H9 (cell line): Measurements from ENCODE around the gene WDPCP. TPM values are rescaled to one million over a fixed set of nuclear protein-coding genes. Genes with fewer than 3 reads are reported as not detected.
"Not testable (repeated sequence)": the region's sequence is repeated elsewhere in the genome, so short reads cannot be mapped to it uniquely, and the experiment has no call there.

Source experiments
- DNase-seq: peaks from one replicate; pipeline ENCODE4 v3.0.0-alpha.2; 2017
- H2AFZ ChIP-seq: one replicate; pipeline ENCODE4 v1.6.1; 2013; ENCODE audit warnings: mild to moderate bottlenecking, low read length, control low read depth, moderate library complexity
- H2AK5ac ChIP-seq: 2 replicates; pipeline ENCODE4 v1.6.1; 2013; ENCODE audit warnings: low read length, control low read depth, mixed read lengths; ENCODE audit not compliant: insufficient read length
- H2BK120ac ChIP-seq: one replicate; pipeline ENCODE4 v1.6.1; 2013; ENCODE audit warnings: low read depth, mild to moderate bottlenecking, low read length, control low read depth, inconsistent platforms; ENCODE audit not compliant: poor library complexity, severe bottlenecking
- H2BK12ac ChIP-seq: 2 replicates; pipeline ENCODE4 v1.6.1; 2013; ENCODE audit warnings: low read length, control low read depth, mixed read lengths, low read depth; ENCODE audit not compliant: insufficient read length
- H2BK15ac ChIP-seq: 2 replicates; pipeline ENCODE4 v1.6.1; 2013; ENCODE audit warnings: low read depth, low read length, control low read depth
- H2BK20ac ChIP-seq: one replicate; pipeline ENCODE4 v1.6.1; 2013; ENCODE audit warnings: low read depth, mild to moderate bottlenecking, low read length, control low read depth, inconsistent platforms; ENCODE audit not compliant: poor library complexity, severe bottlenecking
- H2BK5ac ChIP-seq: 2 replicates; pipeline ENCODE4 v1.6.1; 2013; ENCODE audit warnings: low read length, control low read depth, mixed read lengths; ENCODE audit not compliant: insufficient read length
- H3K14ac ChIP-seq: 2 replicates; pipeline ENCODE4 v1.6.1; 2013; ENCODE audit warnings: low read length, control low read depth; ENCODE audit not compliant: insufficient read depth
- H3K18ac ChIP-seq: 2 replicates; pipeline ENCODE4 v1.6.1; 2013; ENCODE audit warnings: low read depth, mild to moderate bottlenecking, mixed read lengths, low read length, control low read depth; ENCODE audit not compliant: insufficient read length
- H3K23ac ChIP-seq: 2 replicates; pipeline ENCODE4 v1.6.1; 2013; ENCODE audit warnings: low read length, control low read depth, mixed read lengths, low read depth; ENCODE audit not compliant: insufficient read length
- H3K23me2 ChIP-seq: 2 replicates; pipeline ENCODE4 v1.6.1; 2013; ENCODE audit warnings: low read depth, mild to moderate bottlenecking, mixed read lengths, low read length, control low read depth; ENCODE audit not compliant: insufficient read length, poor library complexity, severe bottlenecking
- H3K27ac ChIP-seq: 2 replicates; pipeline ENCODE4 v1.5.1; 2013; ENCODE audit warnings: low read length, control low read depth, mixed read lengths, low read depth; ENCODE audit not compliant: insufficient read length
- H3K27me3 ChIP-seq: 2 replicates; pipeline ENCODE4 v1.6.1; 2013; ENCODE audit warnings: low read length, control low read depth, inconsistent platforms; ENCODE audit not compliant: insufficient read depth
- H3K4ac ChIP-seq: 2 replicates; pipeline ENCODE4 v1.6.1; 2013; ENCODE audit warnings: low read depth, mild to moderate bottlenecking, control low read depth, inconsistent platforms, low read length, moderate library complexity
- H3K4me1 ChIP-seq: 2 replicates; pipeline ENCODE4 v1.6.1; 2013; ENCODE audit warnings: low read length, control low read depth, inconsistent platforms; ENCODE audit not compliant: insufficient read depth
- H3K4me2 ChIP-seq: 2 replicates; pipeline ENCODE4 v1.6.1; 2013; ENCODE audit warnings: low read length, control low read depth, mixed read lengths; ENCODE audit not compliant: insufficient read length, insufficient read depth
- H3K56ac ChIP-seq: 2 replicates; pipeline ENCODE4 v1.6.1; 2013; ENCODE audit warnings: low read depth, mild to moderate bottlenecking, mixed read lengths, low read length, control low read depth; ENCODE audit not compliant: insufficient read length
- H3K79me1 ChIP-seq: 2 replicates; pipeline ENCODE4 v1.6.1; 2013; ENCODE audit warnings: low read depth, mild to moderate bottlenecking, moderate library complexity, low read length, control low read depth, inconsistent platforms; ENCODE audit not compliant: insufficient read depth, poor library complexity, severe bottlenecking
- H3K79me2 ChIP-seq: 2 replicates; pipeline ENCODE4 v1.6.1; 2013; ENCODE audit warnings: low read length, control low read depth, inconsistent platforms; ENCODE audit not compliant: insufficient read depth
- H3K9ac ChIP-seq: 2 replicates; pipeline ENCODE4 v1.6.1; 2013; ENCODE audit warnings: low read length, control low read depth, mixed read lengths; ENCODE audit not compliant: insufficient read length; ENCODE audit errors: extremely low read depth
- H3K9me3 ChIP-seq: one replicate; pipeline ENCODE4 v1.6.1; 2013; ENCODE audit warnings: low read depth, low read length, inconsistent platforms; ENCODE audit not compliant: control insufficient read depth
- H3T11ph ChIP-seq: one replicate; pipeline ENCODE4 v1.6.1; 2013; ENCODE audit warnings: mild to moderate bottlenecking, low read length, control low read depth, inconsistent platforms
- H4K20me1 ChIP-seq: one replicate; pipeline ENCODE4 v1.6.1; 2013; ENCODE audit not compliant: control insufficient read depth, insufficient read length, insufficient read depth
- H4K5ac ChIP-seq: 2 replicates; pipeline ENCODE4 v1.6.1; 2013; ENCODE audit warnings: low read depth, mild to moderate bottlenecking, mixed read lengths, low read length, control low read depth; ENCODE audit not compliant: insufficient read length
- H4K8ac ChIP-seq: replicated peaks from 2 replicates; pipeline ENCODE4 v1.6.1; 2013; ENCODE audit warnings: low read length, control low read depth, mixed read lengths, low read depth; ENCODE audit not compliant: insufficient read length
- H4K91ac ChIP-seq: 2 replicates; pipeline ENCODE4 v1.6.1; 2013; ENCODE audit warnings: low read depth, mild to moderate bottlenecking, moderate library complexity, mixed read lengths, low read length, control low read depth; ENCODE audit not compliant: insufficient read length
- H3K27ac Mint-ChIP-seq, 3 experiments: 2 replicates in 2 of 3; 3 replicates in 1 of 3; pipeline ENCODE4 v1.8.0; 2020 to 2021; ENCODE audit warnings: mixed read lengths in 3 of 3, mild to moderate bottlenecking in 1 of 3, moderate library complexity in 1 of 3
- H3K27me3 Mint-ChIP-seq: 2 replicates; pipeline ENCODE4 v1.8.0; 2021; ENCODE audit warnings: low read depth, mild to moderate bottlenecking, moderate library complexity, mixed read lengths
- H3K36me3 Mint-ChIP-seq, 3 experiments: 2 replicates in 2 of 3; 3 replicates in 1 of 3; pipeline ENCODE4 v1.8.0; 2020 to 2021; ENCODE audit warnings: low read depth in 3 of 3, mixed read lengths in 3 of 3; ENCODE audit not compliant: insufficient read depth in 1 of 3
- H3K4me1 Mint-ChIP-seq, 2 experiments: 2 replicates each; pipeline ENCODE4 v1.8.0; 2020; ENCODE audit warnings: mixed read lengths in 2 of 2
- H3K4me3 Mint-ChIP-seq, 2 experiments: 2 replicates in 1 of 2; 3 replicates in 1 of 2; pipeline ENCODE4 v1.8.0; 2020 to 2021; ENCODE audit warnings: mild to moderate bottlenecking in 2 of 2, mixed read lengths in 2 of 2, moderate library complexity in 1 of 2
- H3K9me3 Mint-ChIP-seq, 2 experiments: 2 replicates in 1 of 2; 3 replicates in 1 of 2; pipeline ENCODE4 v1.8.0; 2020; ENCODE audit warnings: mild to moderate bottlenecking in 2 of 2, mixed read lengths in 2 of 2, moderate library complexity in 1 of 2
- CTCF ChIP-seq: fragments of 200-600 bp; sonication (generic); conservative IDR thresholded peaks from 3 replicates; pipeline ENCODE4 v1.8.0; 2021; ENCODE audit warnings: antibody characterized with exemption, mild to moderate bottlenecking
- WGBS: extraction: QIAGEN DNeasy Blood & Tissue Kit; methylation state at CpG from one replicate; pipeline ENCODE4 v1.1.7; 2013; ENCODE audit warnings: missing lambda C conversion rate, low lambda C conversion rate, mixed read lengths; ENCODE audit not compliant: insufficient read length; ENCODE audit errors: extremely low coverage; 5-methylcytosine and 5-hydroxymethylcytosine counted together
- total RNA-seq: library from RNA; stranded (reverse); gene quantifications from 2 replicates; pipeline ENCODE4 v1.2.1, GENCODE V29; 2021

Gene WDPCP
- total RNA-seq, 1 experiment from 2014 or later, result 22.4 TPM

GRCh38 chr2:63159262-63159661 lies 429.0 kb downstream of the WDPCP start:
- Mint-ChIP-seq H3K9me3 (peaks cover 0 to 3% of the 10 kb centered on the region in 2 experiments; a peak in 3 of 5 replicates), H3K27ac (no peak overlapping the region)

GRCh38 chr2:63136683-63137082 lies 451.6 kb downstream of the WDPCP start:
- H3K9me3 ChIP-seq, H3K18ac ChIP-seq, H2BK12ac ChIP-seq, H3K4ac ChIP-seq, H3K23ac ChIP-seq, H3K4me3 Mint-ChIP-seq, H2AFZ ChIP-seq, H3K79me1 ChIP-seq, H3K27ac Mint-ChIP-seq, H3K4me1 Mint-ChIP-seq, H4K20me1 ChIP-seq, H2AK5ac ChIP-seq, H3K27me3 ChIP-seq, H4K5ac ChIP-seq, H3K79me2 ChIP-seq, H2BK15ac ChIP-seq, H3K23me2 ChIP-seq, H3K27me3 Mint-ChIP-seq, DNase-seq, H3K4me1 ChIP-seq, H3K14ac ChIP-seq, H3K56ac ChIP-seq, H2BK5ac ChIP-seq, H4K8ac ChIP-seq, H2BK120ac ChIP-seq, H3K4me2 ChIP-seq, H2BK20ac ChIP-seq, H3K9ac ChIP-seq, H3T11ph ChIP-seq, H3K27ac ChIP-seq, H4K91ac ChIP-seq: not testable (repeated sequence)
- peaks cover 39 to 66% (median 43%) of the 10 kb centered on the region in 3 experiments for H3K36me3 Mint-ChIP-seq
- H3K9me3 Mint-ChIP-seq, result peaks cover 55 to 68% of the 10 kb centered on the region in 2 experiments

More at GRCh38 chr2:63159262-63159661, 429.0 kb downstream of the WDPCP start:
- Histone ChIP-seq H4K20me1 (no peaks in the 10 kb centered on the region), H3K79me2 (no peaks in the 10 kb centered on the region), H2BK20ac (no peak overlapping the region), H3K4ac (no peak overlapping the region), H3T11ph (no peak overlapping the region), H3K4me2 (no peak overlapping the region), H3K27me3 (no peaks in the 10 kb centered on the region), H4K5ac (no peak overlapping the region), H3K56ac (no peak overlapping the region), H2AFZ (no peak overlapping the region), H3K9me3 (no peaks in the 10 kb centered on the region), H3K18ac (no peak overlapping the region), H3K14ac (no peak overlapping the region), H4K91ac (no peak overlapping the region), H3K27ac (no peak overlapping the region), H2BK5ac (no peak overlapping the region), H2BK15ac (no peak overlapping the region), H3K79me1 (no peaks in the 10 kb centered on the region), H2BK12ac (no peak overlapping the region), H4K8ac (no peak overlapping the region), H2BK120ac (no peak overlapping the region), H2AK5ac (no peak overlapping the region), H3K23ac (no peak overlapping the region), H3K9ac (no peak overlapping the region), H3K23me2 (no peaks in the 10 kb centered on the region), H3K4me1 (no peaks in the 10 kb centered on the region)
- no peak overlapping the region for H3K4me3 Mint-ChIP-seq
- no peaks in the 10 kb centered on the region for H3K27me3 Mint-ChIP-seq
- no peaks in the 10 kb centered on the region for H3K4me1 Mint-ChIP-seq
- peaks cover 0 to 2% (median 2%) of the 10 kb centered on the region in 3 experiments; a peak in 3 of 7 replicates for H3K36me3 Mint-ChIP-seq
- no peak for TF ChIP-seq CTCF
- no CpG with 5 or more reads among the region's 1 CpG for WGBS
- no peak for DNase-seq
